HEK293 (cell line): Measurements from ENCODE around the gene PRG3.
A peak's percentile ranks its signal among the peaks of the same experiment; 100 is the strongest.
"Not testable (repeated sequence)": the region's sequence is repeated elsewhere in the genome, so short reads cannot be mapped to it uniquely, and the experiment has no call there.

Experiments used
- CTCF ChIA-PET: fragments of 350-600 bp; formaldehyde crosslinking; extraction: SDS; loops from one replicate; lab custom pipeline; 2021; ENCODE audit warnings: antibody characterized with exemption; lab: Yijun Ruan, JAX
- POLR2A ChIA-PET: fragments of 300-600 bp; formaldehyde crosslinking; extraction: SDS; loops from one replicate; lab custom pipeline; 2020; ENCODE audit warnings: antibody characterized with exemption, inconsistent platforms; lab: Yijun Ruan, JAX
- H3K27ac ChIP-seq: fragments of 200-500 bp; sonication (Bioruptor generic); 2 replicates; pipeline ENCODE4 v1.5.1; 2014; ENCODE audit warnings: low read depth, low read length, control low read depth, inconsistent platforms; ENCODE audit errors: extremely low read depth
- H3K36me3 ChIP-seq, 2 experiments: fragments of 200-500 bp in 1 of 2; sonication (Bioruptor generic) in 1 of 2; 1 replicate in 1 of 2; 2 replicates in 1 of 2; pipeline ENCODE4 v1.5.1; 2014 to 2017; ENCODE audit warnings: inconsistent platforms in 2 of 2, low read length in 2 of 2; ENCODE audit not compliant: control insufficient read depth in 2 of 2, insufficient read depth in 1 of 2
- H3K4me1 ChIP-seq: fragments of 200-500 bp; sonication (Bioruptor generic); 2 replicates; pipeline ENCODE4 v1.5.1; 2014; ENCODE audit warnings: mild to moderate bottlenecking, low read length, inconsistent platforms; ENCODE audit not compliant: control insufficient read depth, insufficient read depth
- H3K4me3 ChIP-seq: 2 replicates; pipeline ENCODE4 v1.5.1; 2011; ENCODE audit warnings: low read depth, mild to moderate bottlenecking, control low read depth, low read length, moderate library complexity
- H3K9me3 ChIP-seq: fragments of 200-500 bp; sonication (Bioruptor generic); 2 replicates; pipeline ENCODE4 v1.5.1; 2014; ENCODE audit warnings: low read depth, low read length, inconsistent platforms; ENCODE audit not compliant: control insufficient read depth, insufficient read depth
- EGR2 ChIP-seq: fragments of 450-650 bp; formaldehyde crosslinking; IDR thresholded peaks from 2 replicates; pipeline ENCODE4 v1.5.1; 2016; ENCODE audit warnings: low read depth, missing biosample characterization, missing genetic modification characterization
- INSM2 ChIP-seq: fragments of 450-650 bp; formaldehyde crosslinking; IDR thresholded peaks from 2 replicates; pipeline ENCODE4 v1.5.1; 2016; ENCODE audit warnings: missing biosample characterization, missing genetic modification characterization
- KLF16 ChIP-seq: fragments of 450-650 bp; formaldehyde crosslinking; IDR thresholded peaks from 2 replicates; pipeline ENCODE4 v1.5.1; 2017; ENCODE audit warnings: missing biosample characterization, missing genetic modification characterization
- ZBTB8A ChIP-seq: fragments of 450-650 bp; formaldehyde crosslinking; IDR thresholded peaks from 2 replicates; pipeline ENCODE4 v1.5.1; 2016; ENCODE audit warnings: missing biosample characterization, missing genetic modification characterization
- ZFHX2 ChIP-seq: fragments of 450-650 bp; formaldehyde crosslinking; conservative IDR thresholded peaks from 2 replicates; pipeline ENCODE4 v1.5.1; 2016; ENCODE audit warnings: missing biosample characterization, missing genetic modification characterization
- ZNF175 ChIP-seq: fragments of 450-650 bp; formaldehyde crosslinking; IDR thresholded peaks from 2 replicates; pipeline ENCODE4 v1.5.1; 2016; ENCODE audit warnings: missing biosample characterization, missing genetic modification characterization
- ZNF529 ChIP-seq: fragments of 450-650 bp; formaldehyde crosslinking; IDR thresholded peaks from 2 replicates; pipeline ENCODE4 v1.5.1; 2017; ENCODE audit warnings: missing genetic modification characterization, missing biosample characterization; ENCODE audit not compliant: insufficient replicate concordance
- ZNF677 ChIP-seq: fragments of 450-650 bp; IDR thresholded peaks from 2 replicates; pipeline ENCODE4 v1.5.0; 2018; ENCODE audit warnings: missing biosample characterization, mild to moderate bottlenecking, missing genetic modification characterization, moderate library complexity
- ZNF76 ChIP-seq: fragments of 450-650 bp; formaldehyde crosslinking; IDR thresholded peaks from 2 replicates; pipeline ENCODE4; 2016; ENCODE audit warnings: low read depth, missing biosample characterization, missing genetic modification characterization, borderline replicate concordance
- ZNF768 ChIP-seq: fragments of 450-650 bp; formaldehyde crosslinking; IDR thresholded peaks from 2 replicates; pipeline ENCODE4 v1.5.1; 2018; ENCODE audit warnings: missing biosample characterization, mild to moderate bottlenecking, missing genetic modification characterization
- ZSCAN4 ChIP-seq: fragments of 450-650 bp; formaldehyde crosslinking; IDR thresholded peaks from 2 replicates; pipeline ENCODE4 v1.5.1; 2017; ENCODE audit warnings: missing biosample characterization, missing genetic modification characterization
- ZXDB ChIP-seq: fragments of 450-650 bp; formaldehyde crosslinking; IDR thresholded peaks from 2 replicates; pipeline ENCODE4 v1.5.1; 2016; ENCODE audit warnings: missing biosample characterization, missing genetic modification characterization
- TF ChIP-seq, protein P1 (sequence below): fragments of 450-650 bp; formaldehyde crosslinking; IDR thresholded peaks from 2 replicates; pipeline ENCODE4 v1.5.1; 2016; ENCODE audit warnings: missing biosample characterization, missing genetic modification characterization

The PRG3 gene

DNA sequence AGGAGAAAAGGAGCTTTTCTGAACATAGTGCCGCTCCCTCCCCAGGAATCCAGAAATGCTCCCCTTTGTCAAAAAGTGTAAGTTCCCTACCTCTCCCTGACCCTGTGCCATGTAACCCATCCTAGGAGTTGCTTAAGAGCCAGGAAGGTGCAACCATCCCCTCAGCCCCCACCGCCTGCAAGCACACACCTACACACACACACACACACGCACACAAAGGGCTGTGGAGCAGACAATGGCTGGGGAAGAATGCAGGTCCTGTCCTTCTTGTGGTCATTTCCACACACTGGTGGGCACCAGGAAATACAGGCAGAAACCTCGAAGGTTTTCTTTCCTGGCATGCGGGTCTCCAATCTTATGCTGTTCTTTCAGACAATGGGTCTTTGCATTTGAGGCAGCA lies 41.6 kb downstream of the PRG3 start:
- TF ChIP-seq ZNF175 (tag by site-specific recombination) (no peak), ZFHX2 (tag by site-specific recombination) (peak; percentile 58), EGR2 (tag by site-specific recombination) (peak; percentile 66), ZSCAN4 (tag by site-specific recombination) (0 out of 2 replicates have a peak, but pooled peaks have one; percentile 22)
- Histone ChIP-seq H3K4me3 (no peak overlapping the region), H3K36me3 (peaks cover 0 to 6% of the 10 kb centered on the region in 2 experiments; a peak in 1 of 3 replicates), H3K9me3 (no peaks in the 10 kb centered on the region), H3K27ac (no peak overlapping the region), H3K4me1 (no peaks in the 10 kb centered on the region)
- ChIA-PET CTCF (interaction anchor here (0.6 to 1.6 kb wide), 5 partner anchors 9 to 150 kb away, joined by 3 to 8 read pairs (median 4); no protein-coding TSS in a partner anchor), POLR2A (interaction anchor here (2.3 kb wide), 1 partner anchor 14 kb away, joined by 12 read pairs; the partner anchor contains the start of gene TNKS1BP1)

GRCh38 chr11:57338142-57338541 lies 42.8 kb downstream of the PRG3 start, which contains the start of gene P2RX3:
Gene P2RX3, plus strand, starts transcription at chr11:57338352. Its CDS starts 199 bp downstream, at chr11:57338551.
- H3K4me1 ChIP-seq = no peaks in the 10 kb centered on the region
- H3K9me3 ChIP-seq = no peaks in the 10 kb centered on the region
- H3K36me3 ChIP-seq = peaks cover 0 to 18% of the 10 kb centered on the region in 2 experiments; a peak in 1 of 3 replicates
- TF ChIP-seq INSM2 (tag by site-specific recombination) (no peak), ZNF768 (tag by site-specific recombination) (no peak), ZNF76 (tag by site-specific recombination) (no peak), ZNF677 (tag by site-specific recombination) (no peak)
- TF ChIP-seq, protein P1, sequence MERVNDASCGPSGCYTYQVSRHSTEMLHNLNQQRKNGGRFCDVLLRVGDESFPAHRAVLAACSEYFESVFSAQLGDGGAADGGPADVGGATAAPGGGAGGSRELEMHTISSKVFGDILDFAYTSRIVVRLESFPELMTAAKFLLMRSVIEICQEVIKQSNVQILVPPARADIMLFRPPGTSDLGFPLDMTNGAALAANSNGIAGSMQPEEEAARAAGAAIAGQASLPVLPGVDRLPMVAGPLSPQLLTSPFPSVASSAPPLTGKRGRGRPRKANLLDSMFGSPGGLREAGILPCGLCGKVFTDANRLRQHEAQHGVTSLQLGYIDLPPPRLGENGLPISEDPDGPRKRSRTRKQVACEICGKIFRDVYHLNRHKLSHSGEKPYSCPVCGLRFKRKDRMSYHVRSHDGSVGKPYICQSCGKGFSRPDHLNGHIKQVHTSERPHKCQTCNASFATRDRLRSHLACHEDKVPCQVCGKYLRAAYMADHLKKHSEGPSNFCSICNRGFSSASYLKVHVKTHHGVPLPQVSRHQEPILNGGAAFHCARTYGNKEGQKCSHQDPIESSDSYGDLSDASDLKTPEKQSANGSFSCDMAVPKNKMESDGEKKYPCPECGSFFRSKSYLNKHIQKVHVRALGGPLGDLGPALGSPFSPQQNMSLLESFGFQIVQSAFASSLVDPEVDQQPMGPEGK (tag by site-specific recombination) = no peak
- TF ChIP-seq, all 188 proteins: peak for 0
- POLR2A ChIA-PET = interaction anchor here (2.3 kb wide), 1 partner anchor 13 kb away, joined by 12 read pairs; the partner anchor contains the start of gene TNKS1BP1
- CTCF ChIA-PET = interaction anchor here (0.6 to 1.0 kb wide), 5 partner anchors 12 to 188 kb away, joined by 3 to 7 read pairs (median 5); no protein-coding TSS in a partner anchor
- Histone ChIP-seq H3K27ac (no peak within 1 kb of the TSS), H3K4me3 (no peak within 1 kb of the TSS)

- CTCF ChIA-PET = interaction anchor here (0.7 to 1.3 kb wide), 3 partner anchors 9 to 190 kb away, joined by 3 to 6 read pairs (median 3); no protein-coding TSS in a partner anchor
- H3K4me1 ChIP-seq, H3K27ac ChIP-seq, H3K9me3 ChIP-seq, H3K4me3 ChIP-seq: not testable (repeated sequence)
- peaks cover 0 to 31% of the 10 kb centered on the region in 2 experiments; a peak in 1 of 3 replicates for H3K36me3 ChIP-seq
- POLR2A ChIA-PET = interaction anchor here (0.6 to 3.9 kb wide), 5 partner anchors 9 to 364 kb away, joined by 4 to 78 read pairs (median 8); partner anchors contain the start of gene TNKS1BP1
These were observed 44.1 kb downstream of the PRG3 start for GRCh38 chr11:57336856-57337255.

DNA sequence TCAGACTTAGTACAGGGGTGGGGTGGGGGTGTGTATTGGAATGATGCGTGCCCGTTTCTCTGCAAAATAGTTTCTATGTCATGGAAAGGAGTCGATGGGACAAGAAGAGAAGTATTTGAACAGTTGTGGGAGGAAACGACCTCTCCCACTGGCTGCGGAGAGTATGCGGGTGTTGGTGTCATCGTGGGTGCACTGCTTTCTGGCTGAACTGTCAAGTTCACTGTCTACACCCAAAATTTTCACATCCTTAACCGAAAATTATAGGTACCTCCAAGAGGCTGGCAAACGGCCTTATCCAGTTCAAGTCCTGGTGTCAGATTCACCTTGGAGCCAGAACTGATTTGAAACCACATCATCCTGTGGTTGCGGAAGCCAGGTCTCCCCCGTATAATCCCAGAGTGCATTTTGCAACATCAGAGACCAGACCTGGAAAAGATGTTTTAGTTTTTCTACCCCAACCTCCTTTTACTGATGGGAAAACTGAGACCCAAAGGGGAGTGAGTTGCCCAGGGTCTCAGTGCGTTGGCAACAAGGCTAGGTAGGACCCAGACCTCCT lies 44.8 kb downstream of the PRG3 start:
- TF ChIP-seq KLF16 (tag by site-specific recombination) (no peak), INSM2 (tag by site-specific recombination) (0 out of 2 replicates have a peak, but pooled peaks have one; percentile 25), ZBTB8A (tag by site-specific recombination) (no peak), ZXDB (tag by site-specific recombination) (no peak), ZNF529 (tag by site-specific recombination) (no peak)
- Histone ChIP-seq H3K9me3 (no peaks in the 10 kb centered on the region), H3K4me3 (peak overlapping the region; percentile 55), H3K4me1 (no peaks in the 10 kb centered on the region), H3K36me3 (peaks cover 0 to 38% of the 10 kb centered on the region in 2 experiments; a peak in 1 of 3 replicates), H3K27ac (no peak overlapping the region)
- ChIA-PET POLR2A (interaction anchor here (0.6 to 3.9 kb wide), 5 partner anchors 10 to 24 kb away, joined by 4 to 78 read pairs (median 10); partner anchors contain the start of gene TNKS1BP1), CTCF (interaction anchor here (0.7 to 1.3 kb wide), 3 partner anchors 10 to 191 kb away, joined by 3 to 6 read pairs (median 3); no protein-coding TSS in a partner anchor)
